ENCODE data around the gene ZDHHC14. TPM values are rescaled to one million over a fixed set of nuclear protein-coding genes. Genes with fewer than 3 reads are reported as not detected.

Gene ZDHHC14
- total RNA-seq, 3 donors from 2014 or later, result 9.1 to 10.5 (median 10.0) TPM

DNA sequence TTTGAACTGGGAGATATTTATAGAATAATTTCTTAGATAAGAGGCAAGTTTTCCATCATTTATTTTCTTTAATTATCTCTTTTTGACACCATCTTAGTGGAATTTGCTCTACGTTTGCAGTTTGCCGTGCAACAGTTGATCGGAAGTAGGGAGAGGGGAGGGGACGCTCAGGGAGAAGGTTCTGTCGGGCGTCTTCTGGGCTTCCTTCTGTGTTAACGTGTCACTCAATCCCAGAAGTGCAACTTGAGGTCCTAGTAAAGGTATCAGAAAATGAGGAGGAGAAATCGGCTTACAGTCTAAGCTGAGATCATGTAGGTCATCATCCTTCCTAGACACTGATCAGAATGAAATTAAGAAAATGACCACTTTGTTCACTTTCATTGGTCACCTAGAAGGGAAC, 293.1 kb downstream of the ZDHHC14 start:
- Histone ChIP-seq H3K36me3 (ENCODE audit: low read depth) (no peaks in the 10 kb centered on the region), H3K9me3 (no peaks in the 10 kb centered on the region), H3K4me1 (ENCODE audit: low read depth) (peaks cover 8% of the 10 kb centered on the region), H3K4me3 (no peak overlapping the region)
- ATAC-seq, result no peak
- TF ChIP-seq, protein P1, sequence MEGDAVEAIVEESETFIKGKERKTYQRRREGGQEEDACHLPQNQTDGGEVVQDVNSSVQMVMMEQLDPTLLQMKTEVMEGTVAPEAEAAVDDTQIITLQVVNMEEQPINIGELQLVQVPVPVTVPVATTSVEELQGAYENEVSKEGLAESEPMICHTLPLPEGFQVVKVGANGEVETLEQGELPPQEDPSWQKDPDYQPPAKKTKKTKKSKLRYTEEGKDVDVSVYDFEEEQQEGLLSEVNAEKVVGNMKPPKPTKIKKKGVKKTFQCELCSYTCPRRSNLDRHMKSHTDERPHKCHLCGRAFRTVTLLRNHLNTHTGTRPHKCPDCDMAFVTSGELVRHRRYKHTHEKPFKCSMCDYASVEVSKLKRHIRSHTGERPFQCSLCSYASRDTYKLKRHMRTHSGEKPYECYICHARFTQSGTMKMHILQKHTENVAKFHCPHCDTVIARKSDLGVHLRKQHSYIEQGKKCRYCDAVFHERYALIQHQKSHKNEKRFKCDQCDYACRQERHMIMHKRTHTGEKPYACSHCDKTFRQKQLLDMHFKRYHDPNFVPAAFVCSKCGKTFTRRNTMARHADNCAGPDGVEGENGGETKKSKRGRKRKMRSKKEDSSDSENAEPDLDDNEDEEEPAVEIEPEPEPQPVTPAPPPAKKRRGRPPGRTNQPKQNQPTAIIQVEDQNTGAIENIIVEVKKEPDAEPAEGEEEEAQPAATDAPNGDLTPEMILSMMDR (IDR thresholded peaks at IDR 0.05), result no peak
- DNase-seq, result no peak
- intact Hi-C loops (cut with DNase I, micrococcal nuclease), result no loop called here

DNA sequence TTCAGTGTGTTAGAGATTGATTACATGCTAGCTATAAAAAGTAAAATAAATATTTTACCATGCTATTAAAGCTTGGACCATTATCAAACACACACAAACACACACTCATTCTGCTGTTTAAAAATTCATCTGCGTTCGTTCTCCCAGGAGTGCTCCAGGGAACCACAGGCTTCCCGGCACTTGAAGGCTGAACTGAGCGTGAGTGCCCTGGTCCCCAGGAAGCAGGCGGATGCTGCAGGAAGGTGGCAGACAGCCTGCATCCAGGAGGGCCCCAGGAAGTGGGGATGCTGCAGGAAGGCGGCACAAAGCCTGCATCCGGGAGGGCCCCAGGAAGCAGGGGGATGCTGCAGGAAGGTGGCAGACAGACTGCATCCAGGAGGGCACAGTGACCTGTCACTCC, 294.8 kb downstream of the ZDHHC14 start:
- ATAC-seq, result no peak
- no peaks in the 10 kb centered on the region for H3K4me1 ChIP-seq (ENCODE audit: low read depth)
- H3K9me3 ChIP-seq, result no peaks in the 10 kb centered on the region
- intact Hi-C loops (cut with DNase I, micrococcal nuclease), result no loop called here
- H3K4me3 ChIP-seq, result no peak overlapping the region
- no peaks in the 10 kb centered on the region for H3K36me3 ChIP-seq (ENCODE audit: low read depth)
- DNase-seq, result no peak
- TF ChIP-seq, protein P1 (IDR thresholded peaks at IDR 0.05), result no peak

DNA sequence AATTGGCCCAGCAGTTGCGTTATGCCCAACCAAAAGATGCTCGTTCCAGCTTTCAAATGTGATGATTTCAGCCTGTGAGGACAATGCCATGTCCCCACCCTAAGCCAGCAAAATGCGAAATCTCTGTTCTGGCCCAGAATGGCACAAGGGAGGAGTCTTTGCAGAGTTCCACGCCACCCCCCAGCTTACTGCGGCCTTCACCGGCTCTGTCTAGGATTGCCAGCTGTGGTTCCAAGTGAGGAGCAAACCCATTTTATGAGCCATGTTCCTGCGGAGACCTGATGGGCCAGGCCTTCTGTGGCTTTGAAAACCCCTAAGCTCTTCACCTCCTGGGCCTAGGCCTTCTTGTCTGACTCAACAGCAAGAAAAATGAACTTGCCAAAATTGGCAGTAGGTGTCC, 295.3 kb downstream of the ZDHHC14 start:
- Histone ChIP-seq H3K4me1 (ENCODE audit: low read depth) (no peaks in the 10 kb centered on the region), H3K9me3 (no peaks in the 10 kb centered on the region), H3K4me3 (no peak overlapping the region), H3K36me3 (ENCODE audit: low read depth) (no peaks in the 10 kb centered on the region)
- ATAC-seq, result no peak
- TF ChIP-seq, protein P1 (IDR thresholded peaks at IDR 0.05), result no peak
- DNase-seq, result no peak
- intact Hi-C loops (cut with DNase I, micrococcal nuclease), result no loop called here

DNA sequence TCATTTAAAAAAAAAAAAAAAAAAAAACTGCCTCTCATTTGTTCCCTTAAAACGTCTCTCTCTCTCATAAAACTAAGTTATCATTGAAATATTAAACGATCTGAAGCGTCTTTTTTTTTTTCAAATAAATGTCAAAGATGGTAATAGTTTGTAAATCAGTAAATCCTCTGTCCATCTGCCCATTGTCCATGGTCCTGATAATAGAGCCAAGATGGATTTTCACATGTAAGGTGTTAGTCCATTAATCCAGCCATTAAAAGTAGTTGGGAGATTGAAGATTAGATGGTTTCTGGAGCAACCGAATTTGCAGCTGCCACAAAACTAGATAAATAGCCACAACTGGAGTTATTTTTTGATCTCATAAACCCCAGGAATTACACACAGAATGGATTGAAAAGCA, 296.2 kb downstream of the ZDHHC14 start:
- Histone ChIP-seq H3K9me3 (no peaks in the 10 kb centered on the region), H3K4me1 (ENCODE audit: low read depth) (no peaks in the 10 kb centered on the region), H3K4me3 (no peak overlapping the region), H3K36me3 (ENCODE audit: low read depth) (no peaks in the 10 kb centered on the region)
- intact Hi-C loops (cut with DNase I, micrococcal nuclease), result no loop called here
- DNase-seq (no peak), ATAC-seq (no peak)
- TF ChIP-seq, protein P1 (IDR thresholded peaks at IDR 0.05), result no peak

DNA sequence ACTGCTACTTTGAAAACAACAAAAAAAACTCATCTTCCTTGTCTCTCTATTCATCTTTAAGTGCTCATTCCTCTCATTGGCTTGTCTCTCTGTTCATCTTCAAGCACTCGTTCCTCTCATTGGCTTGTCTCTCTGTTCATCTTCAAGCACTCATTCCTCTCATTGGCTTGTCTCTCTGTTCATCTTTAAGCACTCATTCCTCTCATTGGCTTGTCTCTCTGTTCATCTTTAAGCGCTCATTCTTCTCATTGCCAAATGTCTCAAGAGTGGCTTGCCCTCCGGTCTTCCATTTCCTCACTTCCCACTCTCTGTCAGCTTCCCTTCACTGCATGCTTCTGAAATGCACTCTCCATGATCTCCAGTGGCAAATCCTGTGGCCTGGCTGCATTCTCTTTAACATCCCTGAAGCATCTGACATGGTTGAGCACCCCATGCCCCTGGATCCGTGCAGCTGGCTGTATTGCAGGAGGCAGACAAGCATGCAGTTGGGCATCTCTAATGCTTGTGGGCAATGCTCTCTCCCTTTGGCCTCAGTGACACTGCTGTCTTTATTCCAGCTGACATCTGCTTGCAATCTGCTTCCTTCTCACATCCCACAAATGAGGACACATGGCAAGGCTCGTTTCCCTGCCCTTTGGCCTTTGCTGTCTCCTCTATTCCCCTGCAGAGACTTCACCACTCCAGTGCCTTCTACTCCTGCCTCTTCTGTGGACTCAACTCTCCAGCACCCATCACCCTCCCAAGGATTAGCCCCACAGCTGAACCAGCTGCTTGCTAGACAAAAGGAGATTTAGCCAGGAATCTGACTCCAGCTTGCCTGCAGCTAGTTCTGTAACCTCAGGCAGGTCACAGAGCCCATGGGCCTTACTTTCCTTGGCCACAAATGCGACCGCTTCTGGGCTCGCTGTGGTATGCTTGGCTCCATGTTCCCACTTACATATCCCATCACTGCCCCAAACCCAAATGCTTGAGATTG, 298.9 kb downstream of the ZDHHC14 start:
- H3K36me3 ChIP-seq (ENCODE audit: low read depth), result no peaks in the 10 kb centered on the region
- no peak overlapping the region for H3K4me3 ChIP-seq
- intact Hi-C loops (cut with DNase I, micrococcal nuclease), result no loop called here
- TF ChIP-seq, protein P1 (IDR thresholded peaks at IDR 0.05), result no peak
- no peaks in the 10 kb centered on the region for H3K9me3 ChIP-seq
- DNase-seq (no peak), ATAC-seq (no peak)
- H3K4me1 ChIP-seq (ENCODE audit: low read depth), result no peaks in the 10 kb centered on the region
